H1 (cell line): ENCODE results near the gene GNG12.

ENCODE experiments used
- CTCF ChIP-seq, 3 experiments: IDR thresholded peaks; 1 replicate in 2 of 3; 2 replicates in 1 of 3; pipeline versions ENCODE4 v1.5.1 to v1.6.1; 2011; ENCODE audit warnings: low read length in 3 of 3, mild to moderate bottlenecking in 3 of 3, inconsistent platforms in 2 of 3, low read depth in 1 of 3, moderate library complexity in 1 of 3; ENCODE audit not compliant: insufficient read depth in 1 of 3; ENCODE audit errors: control extremely low read depth in 1 of 3
- HDAC2 ChIP-seq, 2 experiments: fragments of 300-600 bp in 1 of 2; sonication (generic) in 1 of 2; IDR thresholded peaks; 2 replicates each; pipeline ENCODE4 v1.6.1; 2011 to 2012; ENCODE audit warnings: low read depth in 2 of 2, low read length in 2 of 2, mild to moderate bottlenecking in 2 of 2, moderate library complexity in 2 of 2, borderline replicate concordance in 1 of 2, inconsistent platforms in 1 of 2
- POLR2A ChIP-seq, 2 experiments: IDR thresholded peaks; 1 replicate in 1 of 2; 2 replicates in 1 of 2; pipeline ENCODE4 v1.6.1; 2011; ENCODE audit warnings: low read depth in 2 of 2, low read length in 2 of 2, mild to moderate bottlenecking in 2 of 2; ENCODE audit errors: control extremely low read depth in 1 of 2

GRCh38 chr1:67823615-67824014 lies 9.7 kb downstream of the GNG12 start:
- TF ChIP-seq POLR2A (IDR thresholded peaks at IDR 0.05; ENCODE audit: control extremely low read depth in 1 of 2, low read depth in 2 of 2, low read length in 2 of 2) (no peak), CTCF (IDR thresholded peaks at IDR 0.05; ENCODE audit: control extremely low read depth in 1 of 3, insufficient read depth in 1 of 3, low read depth in 1 of 3, low read length in 3 of 3) (no peak), HDAC2 (IDR thresholded peaks at IDR 0.05; ENCODE audit: borderline replicate concordance in 1 of 2, low read depth in 2 of 2, low read length in 2 of 2) (no peak)
